Neural cell (in vitro differentiated cells): ENCODE results near the gene PLA2G2F. TPM values are rescaled to one million over a fixed set of nuclear protein-coding genes. Genes with fewer than 3 reads are reported as not detected.

Source experiments
- H2AFZ ChIP-seq: fragments of 200-600, 300-800 bp; sonication (generic), shearing (Covaris generic); 2 replicates; pipeline ENCODE4 v1.6.0; 2014; ENCODE audit warnings: low read depth, mild to moderate bottlenecking, antibody characterized with exemption, low read length, moderate library complexity
- H3F3A ChIP-seq: fragments of 200-600 bp; shearing (Covaris generic); 2 replicates; pipeline ENCODE4 v1.6.1; 2016; ENCODE audit warnings: mild to moderate bottlenecking, moderate library complexity, mixed read lengths, antibody characterized with exemption, low read length; ENCODE audit not compliant: insufficient read depth, poor library complexity, severe bottlenecking
- H3K27ac ChIP-seq: fragments of 200-600, 300-800 bp; sonication (generic), shearing (Covaris generic); 2 replicates; pipeline ENCODE4 v1.5.1; 2014; ENCODE audit warnings: mild to moderate bottlenecking, low read length, moderate library complexity
- H3K27me3 ChIP-seq: fragments of 300-800, 200-600 bp; sonication (generic), shearing (Covaris generic); 2 replicates; pipeline ENCODE4 v1.6.0; 2014; ENCODE audit warnings: mild to moderate bottlenecking, low read depth, low read length, moderate library complexity; ENCODE audit not compliant: insufficient read depth
- H3K36me3 ChIP-seq: fragments of 300-800, 200-600 bp; sonication (generic), shearing (Covaris generic); 2 replicates; pipeline ENCODE4 v1.5.1; 2014; ENCODE audit warnings: mild to moderate bottlenecking, antibody characterized with exemption, low read length, moderate library complexity; ENCODE audit not compliant: insufficient read depth
- H3K4me2 ChIP-seq: fragments of 300-800, 200-600 bp; sonication (generic), shearing (Covaris generic); 2 replicates; pipeline ENCODE4 v1.6.0; 2014; ENCODE audit warnings: mild to moderate bottlenecking, low read length
- H3K4me3 ChIP-seq: fragments of 300-800, 200-600 bp; sonication (generic), shearing (Covaris generic); 2 replicates; pipeline ENCODE4 v1.5.1; 2014; ENCODE audit warnings: mild to moderate bottlenecking, low read length, moderate library complexity
- H3K79me2 ChIP-seq: fragments of 200-600 bp; shearing (Covaris generic); replicated peaks from 2 replicates; pipeline ENCODE4 v1.6.0; 2014; ENCODE audit warnings: mild to moderate bottlenecking, low read length, moderate library complexity; ENCODE audit not compliant: insufficient read depth
- H3K9ac ChIP-seq: fragments of 300-800, 200-600 bp; sonication (generic), shearing (Covaris generic); 2 replicates; pipeline ENCODE4 v1.6.1; 2016; ENCODE audit warnings: mild to moderate bottlenecking, low read length, mixed read lengths
- H3K9me2 ChIP-seq: fragments of 200-600 bp; shearing (Covaris generic); 2 replicates; pipeline ENCODE4 v1.6.1; 2016; ENCODE audit warnings: mild to moderate bottlenecking, low read length, mixed read lengths; ENCODE audit not compliant: insufficient read depth
- H3K9me3 ChIP-seq: fragments of 200-600, 300-800 bp; sonication (generic), shearing (Covaris generic); 2 replicates; pipeline ENCODE4 v1.6.1; 2016; ENCODE audit warnings: mild to moderate bottlenecking, mixed run types, low read length, moderate library complexity, mixed read lengths
- H4K20me1 ChIP-seq: fragments of 200-600 bp; shearing (Covaris generic); 2 replicates; pipeline ENCODE4 v1.6.1; 2016; ENCODE audit warnings: mild to moderate bottlenecking, mixed run types; ENCODE audit not compliant: insufficient read depth
- EP300 ChIP-seq: fragments of 450-650 bp; conservative IDR thresholded peaks from 2 replicates; pipeline ENCODE4 v1.6.1; 2014; ENCODE audit warnings: antibody characterized with exemption, mild to moderate bottlenecking, moderate library complexity; ENCODE audit not compliant: poor library complexity, severe bottlenecking
- EZH2 ChIP-seq: fragments of 200-600, 300-800 bp; shearing (Covaris generic), sonication (generic); IDR thresholded peaks from 2 replicates; pipeline ENCODE4 v1.6.1; 2014; ENCODE audit warnings: antibody characterized with exemption, low read length, borderline replicate concordance, mild to moderate bottlenecking; ENCODE audit not compliant: insufficient read depth, poor library complexity, severe bottlenecking
- MXI1 ChIP-seq: fragments of 450-650 bp; conservative IDR thresholded peaks from 2 replicates; pipeline ENCODE4 v1.6.1; 2014; ENCODE audit warnings: antibody characterized with exemption, mild to moderate bottlenecking; ENCODE audit not compliant: poor library complexity, severe bottlenecking
- POLR2AphosphoS5 ChIP-seq: IDR thresholded peaks from 2 replicates; pipeline ENCODE4 v1.6.1; 2012
- RAD21 ChIP-seq: fragments of 450-650 bp; conservative IDR thresholded peaks from 2 replicates; pipeline ENCODE4 v1.6.1; 2014; ENCODE audit warnings: antibody characterized with exemption, mild to moderate bottlenecking, moderate library complexity
- SMC3 ChIP-seq: fragments of 450-650 bp; conservative IDR thresholded peaks from 2 replicates; pipeline ENCODE4 v1.6.1; 2014; ENCODE audit warnings: antibody characterized with exemption, mild to moderate bottlenecking, moderate library complexity; ENCODE audit not compliant: poor library complexity
- TAF1 ChIP-seq: IDR thresholded peaks from 2 replicates; pipeline ENCODE4 v1.6.1; 2012; ENCODE audit warnings: low read depth
- polyA plus RNA-seq: library from polyadenylated mRNA; depleted of rRNA; stranded (reverse); fragments of >200 nt; gene quantifications from 2 replicates; pipeline ENCODE4 v1.2.3, GENCODE V29; 2014
- TF ChIP-seq, protein P1 (sequence below): fragments of 450-650 bp; IDR thresholded peaks from 2 replicates; pipeline ENCODE4 v1.5.1; 2014; ENCODE audit warnings: antibody characterized with exemption, mild to moderate bottlenecking, moderate library complexity; ENCODE audit not compliant: poor library complexity, severe bottlenecking
- TF ChIP-seq, protein P2 (sequence below): IDR thresholded peaks from 2 replicates; pipeline ENCODE4 v1.6.1; 2012; ENCODE audit warnings: borderline replicate concordance

PLA2G2F gene
- polyA plus RNA-seq, 1 donor from 2014 or later = not detected

DNA sequence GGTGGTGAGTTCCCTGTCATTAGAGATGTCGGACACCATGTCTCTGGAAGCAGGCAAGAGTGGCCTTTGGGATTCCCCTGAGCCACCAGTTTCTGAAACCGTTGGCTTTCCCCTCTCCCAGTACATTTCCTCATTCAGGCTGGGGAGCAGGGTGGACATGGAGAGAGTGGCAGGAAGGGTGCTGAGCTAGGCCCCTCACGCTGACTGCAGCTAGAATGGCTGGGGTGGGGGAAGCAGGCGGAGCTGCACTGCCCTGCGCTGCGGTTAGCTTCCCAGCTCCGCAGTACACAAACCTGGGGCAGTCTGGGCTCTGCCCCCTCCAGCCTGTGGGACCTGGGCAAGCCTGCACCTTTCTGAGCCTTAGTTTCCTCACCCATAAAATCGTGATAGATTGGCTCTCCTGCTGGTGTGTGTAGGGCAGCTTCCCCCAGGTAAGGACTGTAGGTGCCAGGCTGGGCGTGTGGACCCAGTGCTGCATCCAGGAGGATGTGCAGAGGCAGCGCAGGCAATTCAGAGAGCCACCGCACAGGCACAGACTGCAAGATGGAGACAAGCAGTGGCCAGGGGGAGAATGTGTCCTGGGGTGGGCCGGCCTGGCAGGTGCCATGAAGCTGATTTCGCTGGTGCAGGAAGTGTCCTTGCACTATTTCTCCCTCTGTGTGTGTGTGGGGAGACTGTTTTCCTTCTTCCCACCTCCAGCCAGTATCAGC lies 3.0 kb downstream of the PLA2G2F start:
- H3K4me3 ChIP-seq = no peak overlapping the region
- no peaks in the 10 kb centered on the region for H3F3A ChIP-seq
- H3K27ac ChIP-seq = no peak overlapping the region
- H2AFZ ChIP-seq = no peak overlapping the region
- H3K9ac ChIP-seq = no peak overlapping the region
- H4K20me1 ChIP-seq = no peaks in the 10 kb centered on the region
- no peaks in the 10 kb centered on the region for H3K27me3 ChIP-seq
- H3K79me2 ChIP-seq = no peaks in the 10 kb centered on the region
- H3K9me2 ChIP-seq = no peaks in the 10 kb centered on the region
- H3K4me2 ChIP-seq = no peak overlapping the region
- H3K9me3 ChIP-seq = no peaks in the 10 kb centered on the region
- H3K36me3 ChIP-seq = no peaks in the 10 kb centered on the region
- TF ChIP-seq SMC3 (no peak), EZH2 (no peak), POLR2AphosphoS5 (no peak), EP300 (no peak), RAD21 (no peak), TAF1 (no peak), MXI1 (no peak)
- TF ChIP-seq, protein P1, sequence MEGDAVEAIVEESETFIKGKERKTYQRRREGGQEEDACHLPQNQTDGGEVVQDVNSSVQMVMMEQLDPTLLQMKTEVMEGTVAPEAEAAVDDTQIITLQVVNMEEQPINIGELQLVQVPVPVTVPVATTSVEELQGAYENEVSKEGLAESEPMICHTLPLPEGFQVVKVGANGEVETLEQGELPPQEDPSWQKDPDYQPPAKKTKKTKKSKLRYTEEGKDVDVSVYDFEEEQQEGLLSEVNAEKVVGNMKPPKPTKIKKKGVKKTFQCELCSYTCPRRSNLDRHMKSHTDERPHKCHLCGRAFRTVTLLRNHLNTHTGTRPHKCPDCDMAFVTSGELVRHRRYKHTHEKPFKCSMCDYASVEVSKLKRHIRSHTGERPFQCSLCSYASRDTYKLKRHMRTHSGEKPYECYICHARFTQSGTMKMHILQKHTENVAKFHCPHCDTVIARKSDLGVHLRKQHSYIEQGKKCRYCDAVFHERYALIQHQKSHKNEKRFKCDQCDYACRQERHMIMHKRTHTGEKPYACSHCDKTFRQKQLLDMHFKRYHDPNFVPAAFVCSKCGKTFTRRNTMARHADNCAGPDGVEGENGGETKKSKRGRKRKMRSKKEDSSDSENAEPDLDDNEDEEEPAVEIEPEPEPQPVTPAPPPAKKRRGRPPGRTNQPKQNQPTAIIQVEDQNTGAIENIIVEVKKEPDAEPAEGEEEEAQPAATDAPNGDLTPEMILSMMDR = no peak
- TF ChIP-seq, protein P2, sequence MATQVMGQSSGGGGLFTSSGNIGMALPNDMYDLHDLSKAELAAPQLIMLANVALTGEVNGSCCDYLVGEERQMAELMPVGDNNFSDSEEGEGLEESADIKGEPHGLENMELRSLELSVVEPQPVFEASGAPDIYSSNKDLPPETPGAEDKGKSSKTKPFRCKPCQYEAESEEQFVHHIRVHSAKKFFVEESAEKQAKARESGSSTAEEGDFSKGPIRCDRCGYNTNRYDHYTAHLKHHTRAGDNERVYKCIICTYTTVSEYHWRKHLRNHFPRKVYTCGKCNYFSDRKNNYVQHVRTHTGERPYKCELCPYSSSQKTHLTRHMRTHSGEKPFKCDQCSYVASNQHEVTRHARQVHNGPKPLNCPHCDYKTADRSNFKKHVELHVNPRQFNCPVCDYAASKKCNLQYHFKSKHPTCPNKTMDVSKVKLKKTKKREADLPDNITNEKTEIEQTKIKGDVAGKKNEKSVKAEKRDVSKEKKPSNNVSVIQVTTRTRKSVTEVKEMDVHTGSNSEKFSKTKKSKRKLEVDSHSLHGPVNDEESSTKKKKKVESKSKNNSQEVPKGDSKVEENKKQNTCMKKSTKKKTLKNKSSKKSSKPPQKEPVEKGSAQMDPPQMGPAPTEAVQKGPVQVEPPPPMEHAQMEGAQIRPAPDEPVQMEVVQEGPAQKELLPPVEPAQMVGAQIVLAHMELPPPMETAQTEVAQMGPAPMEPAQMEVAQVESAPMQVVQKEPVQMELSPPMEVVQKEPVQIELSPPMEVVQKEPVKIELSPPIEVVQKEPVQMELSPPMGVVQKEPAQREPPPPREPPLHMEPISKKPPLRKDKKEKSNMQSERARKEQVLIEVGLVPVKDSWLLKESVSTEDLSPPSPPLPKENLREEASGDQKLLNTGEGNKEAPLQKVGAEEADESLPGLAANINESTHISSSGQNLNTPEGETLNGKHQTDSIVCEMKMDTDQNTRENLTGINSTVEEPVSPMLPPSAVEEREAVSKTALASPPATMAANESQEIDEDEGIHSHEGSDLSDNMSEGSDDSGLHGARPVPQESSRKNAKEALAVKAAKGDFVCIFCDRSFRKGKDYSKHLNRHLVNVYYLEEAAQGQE = no peak

- Histone ChIP-seq H4K20me1 (no peaks in the 10 kb centered on the region), H3K36me3 (no peaks in the 10 kb centered on the region), H2AFZ (no peak overlapping the region), H3K9ac (no peak overlapping the region), H3F3A (no peaks in the 10 kb centered on the region), H3K27ac (no peak overlapping the region), H3K9me2 (no peaks in the 10 kb centered on the region), H3K79me2 (no peaks in the 10 kb centered on the region), H3K4me3 (no peak overlapping the region), H3K9me3 (no peaks in the 10 kb centered on the region), H3K27me3 (no peaks in the 10 kb centered on the region), H3K4me2 (no peak overlapping the region)
- no peak for TF ChIP-seq EP300
- TF ChIP-seq, protein P1 = no peak
- no peak for TF ChIP-seq TAF1
- no peak for TF ChIP-seq MXI1
- no peak for TF ChIP-seq RAD21
- TF ChIP-seq SMC3 = no peak
- TF ChIP-seq POLR2AphosphoS5 = no peak
- TF ChIP-seq, protein P2 = no peak
- TF ChIP-seq EZH2 = no peak
Measured at GRCh38 chr1:20143318-20143717, 4.2 kb downstream of the PLA2G2F start.
